Right hindlimb (tissue), 1 donor: ENCODE measurements around the gene ZNF691.
A peak's percentile ranks its signal among the peaks of the same experiment; 100 is the strongest.
"Not testable (repeated sequence)": the region's sequence is repeated elsewhere in the genome, so short reads cannot be mapped to it uniquely, and the experiment has no call there.

Experiments
- DNase-seq: peaks from one replicate; pipeline ENCODE4 v3.0.0-alpha.2; 2018

The ZNF691 gene, protein sequence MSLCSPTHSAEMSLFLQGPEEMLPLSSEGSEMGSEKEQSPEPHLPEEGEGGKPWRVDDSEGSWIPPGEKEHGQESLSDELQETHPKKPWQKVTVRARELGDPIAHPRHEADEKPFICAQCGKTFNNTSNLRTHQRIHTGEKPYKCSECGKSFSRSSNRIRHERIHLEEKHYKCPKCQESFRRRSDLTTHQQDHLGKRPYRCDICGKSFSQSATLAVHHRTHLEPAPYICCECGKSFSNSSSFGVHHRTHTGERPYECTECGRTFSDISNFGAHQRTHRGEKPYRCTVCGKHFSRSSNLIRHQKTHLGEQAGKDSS

DNA sequence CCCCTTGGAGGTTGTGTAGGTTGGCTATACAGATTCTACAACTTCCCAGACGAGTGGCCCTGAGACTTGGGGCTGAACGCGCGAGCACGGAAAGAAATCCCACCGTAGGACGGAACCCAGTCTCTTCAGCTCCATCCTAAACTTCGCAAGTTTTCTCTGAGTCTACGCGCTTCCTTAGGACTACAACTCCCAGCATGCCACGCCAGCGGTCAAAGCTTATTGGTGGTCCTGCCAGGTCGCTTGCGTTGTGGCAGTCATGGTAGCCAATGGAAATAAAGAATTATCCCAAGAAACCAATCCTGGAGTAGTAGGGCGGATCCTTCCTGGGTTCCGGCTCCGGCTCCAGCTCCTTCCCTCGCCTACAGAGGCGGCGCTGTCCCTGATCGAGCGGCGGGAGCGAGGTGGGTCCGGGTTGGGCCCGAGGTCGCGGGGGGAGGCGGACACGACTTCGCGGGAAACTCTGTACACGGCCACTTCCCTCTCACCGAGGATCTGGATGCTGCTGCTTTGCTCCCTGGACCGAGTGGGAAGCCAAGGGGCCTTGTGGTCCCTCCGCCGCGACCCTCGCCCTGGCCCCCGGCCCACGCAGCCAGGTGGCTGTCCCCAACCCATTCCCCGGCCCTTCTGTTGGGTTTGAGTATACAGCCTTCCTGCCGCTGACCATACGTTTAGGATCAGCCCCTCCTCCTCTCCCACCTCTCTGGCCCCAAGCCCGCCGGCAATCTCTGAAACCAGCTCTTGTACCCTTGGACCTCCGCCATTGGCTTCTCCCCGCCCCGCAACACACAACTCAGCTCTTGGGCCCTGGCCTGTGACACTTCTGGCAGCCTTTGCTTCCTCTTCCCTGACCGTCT, at the start of gene ZNF691:
Gene ZNF691, plus strand, starts transcription at position 357 of the 854 bp plus-strand sequence. CDS start 3,046 bp downstream, outside the sequence.
- DNase-seq = peak; percentile 97

DNA sequence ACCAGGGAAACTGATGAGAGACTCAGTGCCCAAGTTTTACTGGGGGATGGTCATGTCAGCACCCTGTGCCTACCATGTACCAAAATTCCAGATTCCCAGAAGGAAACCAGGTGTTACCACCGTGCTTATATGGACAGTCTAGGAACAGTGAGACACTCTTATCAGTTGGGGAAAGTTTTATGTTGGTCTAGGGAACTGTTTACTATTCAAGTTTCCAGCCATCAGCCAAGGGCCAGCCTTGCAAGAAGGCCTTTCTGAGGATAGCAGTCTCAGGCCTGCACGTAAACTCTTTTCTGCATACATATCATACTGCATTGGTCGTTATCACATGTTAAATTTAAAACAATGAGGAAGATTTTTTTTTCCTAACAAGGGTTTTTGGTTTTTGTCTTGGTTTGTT, 49.0 kb upstream of the ZNF691 start:
- DNase-seq = no peak

DNA sequence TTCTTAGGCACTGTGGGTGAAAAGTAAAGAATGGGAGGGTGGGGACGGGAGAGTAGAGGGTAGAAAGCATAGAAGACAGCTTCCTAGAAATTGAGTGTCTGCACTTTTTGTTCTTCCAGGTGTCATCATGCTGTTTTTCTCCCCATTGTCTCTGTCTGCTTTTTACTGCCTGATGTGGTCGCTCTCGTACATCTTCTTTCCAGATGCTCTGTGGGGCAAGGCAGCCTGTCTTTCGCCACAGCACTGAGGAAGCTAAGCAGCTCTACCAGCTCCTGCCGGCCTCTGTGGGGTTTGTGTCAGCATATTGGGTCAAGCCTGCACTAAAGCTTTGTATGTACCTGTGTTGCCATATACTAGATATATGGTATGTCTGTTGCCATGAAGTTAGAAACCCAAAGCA, 48.4 kb upstream of the ZNF691 start:
- DNase-seq = no peak

DNA sequence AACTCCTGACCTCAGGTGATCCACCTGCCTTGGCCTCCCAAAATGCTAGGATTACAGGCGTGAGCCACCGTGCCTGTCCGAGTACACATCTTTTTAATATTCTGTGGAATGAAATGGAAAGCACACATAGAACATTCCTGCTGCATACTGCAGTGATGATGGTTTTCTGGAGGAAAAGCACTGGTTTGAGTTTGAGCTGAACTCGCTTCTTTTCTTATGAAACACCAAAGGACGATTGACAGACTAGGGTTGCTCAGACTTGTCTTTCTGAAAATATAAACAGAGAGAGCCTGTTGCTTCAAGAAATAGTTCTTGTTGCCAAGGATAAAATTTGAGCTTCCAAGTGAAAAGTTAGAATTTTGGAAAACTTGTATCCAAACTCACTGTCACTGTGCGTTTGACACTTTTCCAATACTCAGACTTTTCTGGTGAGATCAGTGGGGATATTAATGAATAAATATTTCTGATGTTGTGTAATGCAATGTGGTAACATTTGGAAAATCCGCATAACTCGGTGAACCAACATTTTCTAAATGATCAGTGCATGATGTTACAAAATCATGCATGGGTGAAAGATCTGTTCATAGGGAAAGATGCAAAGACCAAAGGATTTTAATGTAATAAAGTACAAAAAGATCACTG, 44.5 kb upstream of the ZNF691 start:
- no peak for DNase-seq

DNA sequence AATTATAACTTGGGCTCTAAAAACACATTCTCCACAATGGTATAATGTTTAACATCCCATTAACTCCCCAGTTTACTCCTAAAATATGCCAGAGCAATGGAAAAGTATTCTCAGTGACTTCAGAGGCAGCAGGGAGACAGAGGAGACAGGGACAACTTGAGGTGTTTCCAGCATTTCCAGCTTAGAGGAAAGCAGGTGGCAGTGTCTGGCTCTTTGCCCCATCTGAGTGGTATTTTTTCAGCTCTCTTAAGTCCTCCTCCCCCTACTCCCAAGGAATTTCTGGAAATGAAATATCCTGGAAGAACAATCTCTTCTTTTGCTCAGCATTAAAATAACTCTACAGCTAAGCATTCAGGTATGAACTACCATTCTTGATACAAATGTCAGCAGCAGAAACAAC, 40.2 kb upstream of the ZNF691 start:
- no peak for DNase-seq

DNA sequence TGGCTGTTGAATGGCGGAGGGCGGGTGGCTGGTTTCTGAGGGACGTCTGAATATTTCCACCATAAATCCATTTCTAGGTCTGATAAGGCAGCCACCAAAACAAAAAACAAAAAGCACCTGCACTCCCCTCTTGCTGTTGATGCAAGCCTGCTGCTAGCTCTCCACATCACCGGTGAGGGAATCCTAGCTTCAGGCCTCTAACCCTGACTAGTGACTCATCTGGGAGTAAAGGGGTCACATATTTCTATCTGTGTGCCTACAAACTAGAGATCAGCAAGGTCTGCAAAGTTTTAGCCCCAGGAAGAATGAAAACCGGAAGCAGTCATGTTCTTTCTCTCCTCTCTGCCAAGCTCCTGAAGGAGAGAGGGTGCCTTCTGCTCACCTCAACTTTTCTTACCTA, 39.8 kb upstream of the ZNF691 start:
- DNase-seq = no peak

DNA sequence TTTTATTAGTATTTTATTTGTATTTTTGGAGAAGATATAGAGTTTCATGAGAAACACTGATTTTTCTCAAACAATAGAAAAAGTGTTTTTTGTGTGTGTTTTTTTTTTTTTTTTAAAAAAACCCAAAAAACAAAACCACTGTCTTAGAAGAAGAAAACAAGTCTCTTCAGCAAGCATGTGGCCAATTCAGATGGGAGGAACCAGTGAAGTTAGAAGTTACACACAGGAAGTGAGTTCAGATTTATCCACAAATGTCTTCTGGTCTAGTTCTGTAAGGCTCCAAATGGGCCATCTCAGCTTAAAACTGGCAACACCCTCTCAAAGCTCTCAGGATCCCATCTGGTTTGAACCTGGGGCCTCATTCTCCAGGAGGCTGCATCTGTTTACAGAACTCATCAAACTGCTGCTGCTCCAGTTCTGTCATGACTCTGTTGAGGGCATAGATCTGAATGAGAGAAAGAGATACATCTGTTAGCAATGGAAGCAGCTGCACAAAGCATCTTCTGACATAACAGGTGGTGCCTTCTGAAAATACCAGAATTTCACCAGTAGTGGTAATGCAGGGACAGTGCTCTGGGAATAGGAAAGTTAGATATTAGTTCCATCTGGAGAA, 39.3 kb upstream of the ZNF691 start:
- peak; percentile 37 for DNase-seq

DNA sequence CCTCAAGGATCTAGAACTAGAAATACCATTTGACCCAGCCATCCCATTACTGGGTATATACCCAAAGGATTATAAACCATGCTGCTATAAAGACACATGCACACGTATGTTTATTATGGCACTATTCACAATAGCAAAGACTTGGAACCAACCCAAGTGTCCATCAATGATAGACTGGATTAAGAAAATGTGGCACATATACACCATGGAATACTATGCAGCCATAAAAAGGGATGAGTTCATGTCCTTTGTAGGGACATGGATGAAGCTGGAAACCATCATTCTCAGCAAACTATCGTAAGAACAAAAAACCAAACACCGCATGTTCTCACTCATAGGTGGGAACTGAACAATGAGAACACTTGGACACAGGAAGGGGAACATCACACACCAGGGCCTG, 31.6 kb upstream of the ZNF691 start:
- DNase-seq = not testable (repeated sequence)

DNA sequence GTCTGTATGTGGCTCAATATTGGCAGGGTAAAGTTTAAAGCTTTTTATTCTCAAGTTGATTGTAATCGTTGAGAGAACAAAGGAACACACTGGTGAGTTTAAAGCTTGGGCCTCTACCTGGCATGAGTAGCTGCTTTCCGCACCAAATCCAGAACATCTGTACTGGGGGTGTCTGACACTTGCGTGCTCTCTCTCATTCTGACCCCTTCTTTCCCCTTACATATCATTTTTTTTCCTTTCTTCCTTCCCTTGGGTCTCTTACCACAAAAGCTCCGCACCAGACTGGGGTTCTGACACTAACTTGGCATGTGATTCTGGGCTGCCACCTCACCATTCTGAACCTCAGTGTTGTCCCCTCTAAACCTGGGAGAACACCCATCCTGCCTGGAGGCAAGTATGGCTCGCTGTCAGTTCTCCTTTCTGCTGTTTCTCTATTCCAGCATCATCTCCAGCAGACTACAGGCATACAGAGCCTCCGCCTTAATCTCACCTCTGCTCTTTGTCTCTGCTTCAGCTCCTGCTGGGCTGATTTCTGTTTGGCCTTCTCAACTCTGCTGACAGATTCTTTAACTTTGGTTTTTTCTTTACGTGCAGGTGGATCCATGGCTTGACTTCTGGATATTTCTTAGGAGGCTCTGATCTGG, 30.4 kb upstream of the ZNF691 start:
- peak; percentile 45 for DNase-seq

DNA sequence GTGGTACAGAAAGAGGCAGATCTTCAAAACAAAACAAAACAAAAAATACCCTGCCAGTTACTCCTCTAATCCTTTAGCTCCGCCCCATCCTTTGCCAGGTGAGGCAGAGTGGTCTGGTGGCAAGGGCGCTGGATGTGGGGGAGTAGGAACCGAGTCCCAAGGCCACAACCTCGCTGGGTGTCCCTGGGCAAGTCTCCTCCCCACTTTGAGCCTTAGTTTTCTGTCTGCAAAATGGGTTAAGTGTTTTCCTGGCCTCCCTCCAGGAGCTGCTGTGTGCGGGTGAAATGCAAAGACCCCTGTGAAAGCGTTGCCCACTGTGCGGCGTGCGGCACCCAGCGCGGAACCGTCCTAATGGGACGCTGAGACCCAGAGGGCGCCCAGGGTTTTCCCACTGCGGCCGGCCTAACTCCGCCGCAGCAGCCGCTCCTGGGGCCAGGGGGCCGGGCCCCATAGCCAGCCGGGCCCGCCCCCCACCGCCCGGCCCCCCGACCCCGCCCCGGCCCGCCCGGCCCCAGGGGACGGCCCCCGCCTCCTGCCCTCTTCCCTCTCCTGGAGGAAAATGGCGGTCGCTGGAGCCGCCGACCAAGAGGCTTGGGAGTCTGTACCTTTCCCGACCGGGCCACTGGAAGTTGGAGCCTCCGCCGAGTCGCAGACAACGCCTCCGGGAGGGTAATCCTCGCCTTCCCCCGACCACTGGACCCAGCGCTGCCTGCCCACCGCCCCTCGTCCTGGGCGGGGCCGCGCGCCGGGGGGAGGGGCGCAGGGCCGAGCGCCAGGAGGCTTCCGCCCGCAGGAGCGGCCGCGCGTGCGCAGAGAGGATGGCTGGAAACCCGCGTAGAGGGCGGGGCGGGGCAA, 29.6 kb upstream of the ZNF691 start, which contains the start of the genes ERMAP and SVBP:
Gene ERMAP, plus strand, starts transcription at position 538 of the 855 bp plus-strand sequence. CDS start 13,327 bp downstream, outside the sequence.
Gene SVBP, minus strand, starts transcription at position 813 of the 855 bp plus-strand sequence. CDS start 853 bp downstream, outside the sequence.
- peak; percentile 96 for DNase-seq

DNA sequence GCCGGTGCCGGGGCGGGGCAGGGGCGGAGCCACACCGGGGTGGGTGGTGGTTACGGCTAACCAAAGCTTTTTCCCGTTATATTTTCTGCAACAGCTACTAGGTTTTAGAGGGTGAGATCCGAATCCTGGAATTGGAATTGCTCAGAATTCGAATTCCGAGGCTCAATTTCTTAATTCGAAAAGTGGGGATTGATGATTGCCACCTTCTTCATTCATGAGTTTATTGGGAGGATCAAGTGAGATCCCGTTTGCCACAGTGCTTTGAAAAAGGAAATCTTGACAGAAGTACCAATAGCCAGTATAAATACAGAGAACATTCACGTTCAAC, 29.0 kb upstream of the ZNF691 start:
- no peak for DNase-seq

DNA sequence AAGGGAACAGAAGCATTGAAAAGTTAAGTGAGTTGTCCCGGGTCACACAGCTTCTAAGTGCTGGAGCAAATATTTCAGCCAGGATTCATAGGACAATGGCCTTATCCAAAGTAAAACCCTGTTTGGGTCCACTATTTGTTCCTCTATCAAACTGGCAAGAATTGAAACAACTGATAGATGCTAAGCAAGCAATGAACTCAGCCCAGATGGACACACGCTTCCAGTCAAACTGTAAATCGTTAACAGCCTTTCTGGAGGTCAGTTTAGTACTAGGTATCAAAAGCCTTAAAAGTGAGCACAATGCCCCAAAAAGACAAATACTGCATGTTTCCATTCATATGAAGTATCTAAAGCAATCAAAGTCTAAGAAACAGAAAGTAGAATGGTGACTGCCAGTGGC, 28.4 kb upstream of the ZNF691 start:
- DNase-seq = no peak

DNA sequence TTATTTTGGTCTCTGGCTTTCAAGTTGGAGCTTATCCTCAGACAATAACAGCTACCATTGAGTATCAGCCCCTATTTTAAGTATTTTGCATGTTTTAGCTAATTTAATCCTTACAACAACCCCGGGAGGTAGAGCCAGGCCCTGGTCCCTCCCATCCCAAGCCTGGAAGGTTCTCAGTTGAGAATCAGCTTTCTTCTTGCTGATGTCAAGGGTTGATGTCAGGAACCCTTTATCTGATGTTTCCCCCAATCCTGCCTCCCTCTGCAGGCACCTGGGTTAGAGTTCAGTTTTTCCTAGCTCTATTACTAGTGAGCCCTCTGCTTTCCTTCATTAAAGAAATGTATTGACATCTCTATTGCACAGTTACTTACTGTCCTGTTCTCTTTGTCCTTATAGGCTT, 25.6 kb upstream of the ZNF691 start:
- no peak for DNase-seq

DNA sequence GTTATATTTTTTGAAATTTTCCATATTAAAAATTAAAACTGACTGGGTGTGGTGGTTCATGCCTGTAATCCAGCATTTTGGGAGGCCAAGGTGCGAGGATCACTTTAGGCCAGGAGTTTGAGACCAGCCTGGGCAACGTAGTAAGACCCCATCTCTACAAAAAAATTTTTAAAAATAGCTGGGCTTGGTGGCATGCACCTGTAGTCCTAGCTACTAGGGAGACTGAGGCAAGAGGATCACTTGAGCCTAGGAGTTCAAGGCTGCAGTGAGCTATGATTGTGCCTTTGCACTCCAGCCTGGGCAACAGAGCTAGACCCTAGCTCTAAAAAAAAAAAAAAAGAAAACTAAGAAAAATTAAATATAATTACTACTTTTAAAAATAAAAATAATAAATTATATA, 24.7 kb upstream of the ZNF691 start:
- no peak for DNase-seq

DNA sequence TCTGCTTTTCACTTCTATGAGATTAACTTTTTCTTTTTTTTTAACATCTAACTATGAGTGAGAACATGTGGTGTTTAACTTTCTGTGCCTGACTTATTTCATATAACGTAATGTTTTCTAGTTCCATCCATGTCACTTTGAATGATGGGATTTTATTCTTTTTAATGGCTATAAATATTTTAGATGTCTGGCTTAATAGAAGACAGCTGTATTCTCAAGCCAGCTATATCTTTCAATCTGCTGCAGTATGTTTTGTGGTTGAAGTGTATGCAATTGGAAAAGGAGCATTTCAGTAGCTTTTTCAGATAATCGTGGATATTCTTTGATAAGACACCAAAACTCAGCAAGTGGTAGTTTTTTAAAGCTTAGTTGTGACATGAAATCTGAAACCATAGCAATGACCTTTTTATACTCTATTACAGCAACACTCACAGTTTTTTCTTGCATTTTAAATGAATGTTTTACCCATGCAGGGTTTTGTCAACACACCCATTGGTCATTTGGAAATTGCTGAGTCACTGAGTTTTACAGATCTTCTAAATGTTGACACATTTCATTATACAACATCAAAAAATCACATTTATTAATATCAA, 23.5 kb upstream of the ZNF691 start:
- DNase-seq = no peak

DNA sequence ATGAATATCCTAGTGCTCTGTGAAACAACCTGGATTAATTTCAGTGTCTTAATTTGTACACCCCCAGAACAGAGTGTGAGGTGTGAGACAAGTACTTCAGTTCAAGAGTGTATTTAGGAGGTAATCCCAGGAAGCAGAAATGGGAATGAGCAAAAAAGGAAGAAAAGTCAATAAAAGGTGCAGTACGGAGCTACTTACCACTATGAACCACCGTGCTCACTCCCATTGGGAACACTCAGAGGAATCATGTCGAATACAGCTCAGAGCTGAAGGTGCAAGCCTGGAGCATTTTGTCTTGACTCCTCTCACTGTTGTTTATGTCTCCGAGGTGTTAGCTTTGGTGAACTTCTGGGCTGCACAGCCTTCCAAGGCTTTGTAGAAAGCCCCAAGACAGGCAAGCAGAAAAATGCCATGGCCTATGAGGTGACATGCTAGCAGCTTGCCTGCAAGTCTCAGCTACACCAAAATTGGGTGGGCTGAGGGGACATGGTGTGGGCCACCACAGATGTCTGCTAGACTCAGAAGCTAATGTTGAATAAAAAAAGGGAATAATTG, 21.9 kb upstream of the ZNF691 start:
- DNase-seq = no peak

DNA sequence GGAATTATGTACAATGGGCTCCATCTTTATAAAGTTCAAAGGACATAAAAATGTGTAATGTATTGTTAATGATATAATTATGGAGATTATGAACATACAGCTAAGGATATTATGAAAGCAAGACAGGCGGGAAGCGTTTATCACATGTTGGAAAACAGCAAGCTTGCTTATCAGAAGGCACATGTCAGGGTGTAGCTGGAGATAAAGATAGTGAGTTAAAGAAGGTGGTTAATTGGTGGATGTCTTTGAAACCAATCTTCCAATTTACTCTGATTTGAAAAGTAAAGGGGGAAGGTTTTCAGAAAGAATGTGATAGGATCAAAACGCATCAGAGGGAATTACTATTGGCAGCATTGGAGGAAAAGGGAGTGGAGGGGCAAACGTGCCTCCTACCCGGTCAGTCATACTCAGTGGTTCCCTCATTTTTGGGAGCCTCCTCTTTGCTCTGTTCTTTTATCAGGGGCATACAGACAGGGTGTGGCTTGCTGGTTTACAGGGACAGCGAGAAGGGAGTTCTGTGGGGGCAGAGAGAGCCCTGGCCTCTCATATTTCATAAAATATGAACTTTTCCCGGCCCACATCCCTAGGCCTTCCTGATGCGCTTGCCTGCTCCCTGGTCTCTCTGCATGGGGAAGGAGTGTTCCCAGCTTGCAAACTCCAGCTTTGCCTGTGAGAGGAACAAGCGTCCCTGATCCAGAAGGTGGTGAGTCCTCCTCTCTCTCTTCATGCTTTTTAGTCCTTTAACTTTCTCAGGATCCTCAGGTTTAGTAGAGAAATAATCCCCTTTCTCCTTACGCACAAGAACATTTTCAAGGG, 21.2 kb upstream of the ZNF691 start:
- no peak for DNase-seq

DNA sequence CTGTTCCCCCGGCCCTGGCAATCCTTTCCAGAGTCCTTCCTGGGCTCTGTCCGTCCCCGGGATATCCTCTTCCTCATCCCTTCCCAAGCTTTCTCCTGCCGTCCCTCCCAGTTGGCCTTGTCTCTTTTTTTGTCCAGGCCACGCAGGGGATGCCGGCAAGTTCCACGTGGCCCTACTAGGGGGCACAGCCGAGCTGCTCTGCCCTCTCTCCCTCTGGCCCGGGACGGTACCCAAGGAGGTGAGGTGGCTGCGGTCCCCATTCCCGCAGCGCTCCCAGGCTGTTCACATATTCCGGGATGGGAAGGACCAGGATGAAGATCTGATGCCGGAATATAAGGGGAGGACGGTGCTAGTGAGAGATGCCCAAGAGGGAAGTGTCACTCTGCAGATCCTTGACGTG, 15.8 kb upstream of the ZNF691 start:
- no peak for DNase-seq

DNA sequence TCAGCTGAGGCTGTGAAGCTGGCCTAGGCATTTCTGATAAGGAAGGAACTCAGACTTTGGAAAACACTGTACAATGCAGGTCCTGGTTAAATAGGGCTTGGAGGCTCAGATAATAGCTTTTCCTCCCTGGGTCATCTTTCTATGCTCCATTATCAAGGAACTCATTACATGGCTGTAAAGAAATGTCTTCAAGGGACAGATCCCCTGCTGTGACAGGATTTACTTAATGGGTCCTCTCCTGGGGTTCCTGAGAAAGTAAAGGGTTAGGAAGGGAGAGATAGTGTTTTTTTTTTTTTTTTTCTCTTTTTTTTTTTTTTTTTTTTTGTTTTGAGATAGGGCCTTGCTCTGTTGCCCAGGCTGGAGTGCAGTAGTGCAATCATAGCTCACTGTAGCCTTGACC, 15.1 kb upstream of the ZNF691 start:
- no peak for DNase-seq

DNA sequence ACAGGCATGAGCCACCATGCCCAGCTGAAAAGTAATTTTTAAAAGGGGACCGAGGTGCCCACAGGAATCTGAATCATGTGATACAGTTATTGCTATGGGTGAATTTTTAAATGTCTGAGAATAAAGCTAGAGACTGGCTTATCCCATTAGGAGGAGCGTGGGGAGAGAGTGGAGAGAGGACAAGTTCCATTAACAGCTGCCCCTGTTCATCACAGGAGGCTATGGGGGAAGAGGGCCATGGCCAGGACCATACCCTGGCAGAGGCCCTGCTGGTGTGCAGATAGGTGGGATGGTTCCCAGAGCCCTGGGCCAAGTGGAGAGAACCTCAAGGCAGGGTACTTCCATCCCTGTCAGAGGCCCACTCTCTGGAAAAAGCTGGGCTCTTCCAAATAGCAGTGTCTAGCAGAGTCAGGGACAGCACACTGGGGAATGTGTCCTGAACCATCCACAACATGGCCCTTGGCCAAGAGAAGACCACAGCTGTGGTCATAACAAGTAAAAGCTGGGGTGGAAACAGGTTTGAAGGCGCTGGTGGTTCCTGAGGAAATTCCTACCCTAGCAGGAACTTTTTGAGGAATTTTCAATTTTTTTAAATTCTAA, 13.7 kb upstream of the ZNF691 start:
- DNase-seq = peak; percentile 57
